GM19463 (cell line): ENCODE data around the gene FOXN3.

ENCODE experiments used
- ATAC-seq: cut with Tn5 transposase; IDR thresholded peaks from one replicate; pipeline ENCODE4 v1.9.1; 2021; ENCODE audit warnings: mild to moderate bottlenecking, moderate library complexity; ENCODE audit not compliant: unreplicated experiment

FOXN3 gene

DNA sequence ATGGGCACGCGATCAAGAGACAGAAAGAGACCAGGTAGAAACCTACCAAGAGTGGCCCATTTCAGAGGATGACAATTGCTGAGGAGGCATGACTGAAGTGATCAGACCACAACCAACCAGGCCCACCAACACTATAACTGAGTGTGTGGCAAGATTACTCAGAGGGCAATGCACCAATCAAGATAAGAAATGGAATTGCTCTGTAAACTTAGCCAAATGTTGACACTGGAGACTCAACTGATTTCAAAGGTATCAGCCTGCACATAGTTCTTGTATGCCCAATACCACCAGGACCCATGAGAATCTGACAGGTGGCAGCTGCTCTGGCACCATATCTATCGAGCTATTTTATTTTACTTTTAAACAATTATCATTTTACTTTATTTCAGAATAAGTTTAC lies 128.9 kb downstream of the FOXN3 start:
- ATAC-seq: no peak

DNA sequence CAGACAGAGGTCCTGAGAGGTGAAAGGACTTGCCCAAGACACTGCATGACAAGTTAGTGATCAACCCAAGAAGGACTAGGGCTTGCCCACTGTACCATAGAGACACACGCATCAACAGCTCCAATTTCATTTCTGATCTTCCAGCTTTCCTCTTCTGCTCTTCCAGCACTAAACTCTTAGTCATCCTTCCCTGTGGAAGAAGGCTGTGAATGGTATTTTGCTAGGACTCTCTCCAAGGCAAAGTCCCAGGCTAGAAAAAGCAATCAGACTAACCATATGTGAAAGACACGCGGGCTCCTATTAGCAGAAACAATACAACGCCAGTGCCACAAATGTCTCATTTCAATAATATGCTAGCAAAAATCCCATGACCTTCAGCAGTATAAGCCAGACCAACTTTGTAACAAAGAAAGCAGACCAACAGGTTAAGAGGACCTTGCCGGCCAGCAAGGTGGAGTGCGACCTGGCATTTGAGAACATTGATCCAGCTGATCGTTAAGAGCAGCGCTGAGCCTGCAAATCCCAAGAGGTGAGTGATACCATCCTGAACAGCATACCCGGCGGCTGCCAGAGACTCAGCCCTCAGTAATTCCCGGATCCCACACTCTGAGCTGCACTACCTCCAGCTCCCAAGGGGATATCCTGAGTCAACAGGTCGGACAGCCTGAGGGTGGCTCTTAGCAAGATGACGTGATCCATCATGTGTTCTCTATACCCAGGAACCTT lies 132.5 kb downstream of the FOXN3 start:
- ATAC-seq: no peak

DNA sequence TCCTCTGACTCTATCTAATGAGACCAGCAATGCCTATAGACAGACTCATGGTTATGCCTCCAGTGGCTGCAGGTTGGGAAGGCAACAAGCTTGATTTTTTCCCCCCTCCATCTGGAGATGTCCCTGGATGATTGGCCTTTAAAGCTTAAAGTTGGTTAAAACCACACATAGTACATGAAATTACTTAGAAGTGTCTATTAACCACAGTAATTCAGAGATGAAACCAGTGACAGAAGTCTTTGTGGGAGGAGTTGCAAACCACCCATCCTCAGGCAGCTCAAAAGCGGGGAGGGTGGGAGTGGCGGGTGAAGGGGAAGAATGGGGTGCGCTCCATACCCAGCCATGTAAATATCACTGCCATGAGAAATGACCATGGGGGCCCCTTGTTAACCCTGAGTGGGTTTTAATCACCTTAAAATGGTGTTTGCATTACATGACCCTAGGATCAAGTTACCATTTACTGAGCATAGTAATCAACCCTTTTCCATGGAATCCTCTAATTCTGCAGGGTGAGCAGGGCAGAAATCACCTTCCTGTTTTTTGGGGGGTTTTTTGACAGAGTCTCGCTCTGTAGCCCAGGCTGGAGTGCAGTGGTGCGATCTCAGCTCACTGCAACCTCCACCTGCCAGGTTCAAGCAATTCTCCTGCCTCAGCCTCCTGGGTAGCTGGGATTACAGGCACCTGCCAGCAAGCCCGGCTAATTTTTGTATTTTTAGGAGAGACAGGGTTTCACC lies 133.5 kb downstream of the FOXN3 start:
- ATAC-seq: peak; percentile 86

- no peak for ATAC-seq
These were observed 134.8 kb downstream of the FOXN3 start for GRCh38 chr14:89282191-89282590.

GRCh38 chr14:89280600-89280999 lies 136.4 kb downstream of the FOXN3 start:
- no peak for ATAC-seq

DNA sequence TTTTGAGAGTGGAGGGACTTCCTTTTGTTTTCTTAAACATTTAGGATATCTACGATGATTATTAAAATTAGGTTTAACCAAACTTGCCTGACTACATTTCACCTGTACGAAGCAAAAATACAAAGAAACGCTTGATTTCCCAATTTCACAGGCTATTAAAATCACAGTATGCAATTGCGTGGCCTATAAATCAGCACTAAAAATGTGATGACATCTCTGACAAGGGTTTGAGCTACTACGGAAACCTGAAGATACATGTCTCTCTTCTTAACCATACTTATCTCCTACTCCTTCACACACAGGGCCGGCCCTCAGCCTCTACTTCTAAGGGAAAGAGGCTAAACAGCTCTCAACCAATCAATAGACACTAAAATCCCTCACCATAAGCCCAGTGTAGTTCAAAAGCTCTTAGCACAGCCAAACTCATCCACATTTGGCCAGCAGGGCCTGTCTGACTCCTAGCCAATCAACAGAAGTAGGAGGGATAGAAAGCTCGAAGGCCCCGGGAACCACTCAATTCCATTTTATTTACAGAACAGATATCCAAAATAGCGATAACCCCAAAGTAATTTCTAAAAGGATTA lies 137.3 kb downstream of the FOXN3 start:
- no peak for ATAC-seq

DNA sequence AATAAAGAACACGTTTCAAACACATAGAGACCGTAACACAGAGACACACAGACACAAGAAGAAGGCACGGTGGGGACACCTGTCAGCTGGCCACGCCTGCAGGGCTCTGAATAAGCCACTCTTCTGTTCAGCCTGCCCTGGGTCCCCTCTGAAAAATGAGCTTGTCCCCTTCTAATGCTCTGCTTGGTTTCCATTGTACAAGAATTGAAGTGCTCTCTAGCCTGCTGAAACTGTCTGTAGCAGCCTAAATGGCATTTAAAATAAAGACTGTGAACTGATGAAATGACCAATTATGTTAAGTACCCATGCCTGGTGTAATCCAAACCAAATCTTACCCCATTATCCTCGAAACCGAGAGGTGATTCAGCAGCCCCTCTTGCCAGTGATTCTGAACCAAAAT lies 139.8 kb downstream of the FOXN3 start:
- ATAC-seq: no peak

DNA sequence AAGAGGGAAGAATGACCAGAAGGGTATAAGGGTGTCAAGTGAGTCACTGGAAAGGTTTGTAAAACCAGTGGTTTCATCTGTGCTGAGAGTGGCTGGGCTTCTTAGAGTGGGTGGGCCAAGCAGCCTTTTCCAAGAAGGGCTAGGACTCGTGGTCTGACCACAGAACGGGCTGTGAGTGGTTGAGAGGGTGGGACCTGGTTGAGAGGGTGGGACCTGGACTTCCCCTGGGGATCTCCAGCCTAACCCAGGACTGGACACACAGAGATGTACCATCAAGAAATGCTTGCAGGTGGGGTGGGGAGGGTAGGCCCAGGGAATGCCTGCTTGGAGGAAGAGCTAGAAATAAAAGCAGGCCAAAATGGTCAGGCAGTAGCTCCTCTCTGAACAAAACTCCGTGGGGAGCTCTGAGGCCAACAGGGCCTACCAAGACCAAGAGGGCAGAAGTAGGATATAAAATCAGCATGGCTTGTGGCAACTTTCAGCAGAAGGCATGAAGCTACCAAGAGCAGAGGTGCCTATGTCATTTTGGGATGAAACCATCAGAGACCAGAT lies 140.5 kb downstream of the FOXN3 start:
- peak; percentile 99 for ATAC-seq

DNA sequence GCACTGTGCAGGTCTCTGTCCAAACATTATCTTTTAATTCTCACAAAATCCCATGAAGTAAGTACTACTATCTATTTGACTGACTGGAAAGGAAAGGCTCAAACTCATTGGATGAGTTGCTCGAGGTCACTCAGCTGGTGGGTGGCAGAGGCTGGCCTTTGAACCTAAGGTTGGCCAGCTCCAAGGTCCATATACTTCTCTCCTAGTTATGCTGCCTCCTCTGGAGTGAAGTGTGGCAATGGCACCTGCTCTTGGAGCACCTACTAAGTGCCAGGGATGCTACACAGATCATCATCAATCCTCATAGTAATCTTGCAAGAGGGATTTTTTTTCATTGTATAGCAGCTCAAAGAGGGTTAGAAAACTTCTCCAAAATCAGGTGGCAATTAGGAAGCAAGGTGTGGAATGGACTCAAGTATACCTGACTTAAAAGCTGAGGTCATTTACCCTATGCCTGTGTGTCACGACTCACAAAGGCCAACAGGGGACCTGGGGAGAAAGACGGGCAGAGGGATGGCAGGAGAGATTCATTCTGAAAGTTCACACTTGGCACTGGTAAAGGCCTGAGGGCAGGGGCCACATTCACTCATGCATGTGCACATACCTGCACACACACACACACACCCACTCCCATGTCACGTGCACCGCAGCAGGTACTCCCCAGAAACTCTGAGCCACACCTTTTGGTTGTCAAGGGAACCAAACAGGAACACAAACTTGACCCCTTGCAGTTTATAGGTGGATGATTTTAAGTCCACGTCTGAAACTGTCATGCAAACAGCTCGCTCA lies 146.4 kb downstream of the FOXN3 start:
- peak; percentile 74 for ATAC-seq

DNA sequence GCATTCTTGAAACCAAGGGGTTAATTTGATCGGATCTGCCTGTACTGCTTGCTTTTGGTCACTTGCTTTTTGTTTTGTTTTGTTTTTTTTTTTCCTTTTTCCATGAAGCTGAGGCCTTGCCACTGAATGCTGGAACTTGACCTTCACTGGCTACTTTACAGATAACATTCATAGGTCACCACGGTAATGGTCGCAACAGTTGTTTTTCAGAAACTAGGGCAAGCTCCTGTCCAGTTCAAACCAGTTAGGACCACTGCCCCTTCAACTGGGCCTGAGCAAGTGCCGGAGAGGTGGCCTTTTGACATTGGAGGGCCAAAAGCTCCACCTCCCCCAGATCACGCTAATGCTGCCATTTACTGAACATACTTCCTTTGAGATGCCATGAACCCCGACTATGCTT lies 147.6 kb downstream of the FOXN3 start:
- no peak for ATAC-seq

GRCh38 chr14:89268514-89268913 lies 148.5 kb downstream of the FOXN3 start:
- ATAC-seq: no peak

GRCh38 chr14:89267656-89268055 lies 149.4 kb downstream of the FOXN3 start:
- no peak for ATAC-seq

- no peak for ATAC-seq
These were observed 149.9 kb downstream of the FOXN3 start for GRCh38 chr14:89267163-89267562.

GRCh38 chr14:89266754-89267153 lies 150.3 kb downstream of the FOXN3 start:
- ATAC-seq: no peak

GRCh38 chr14:89265234-89265633 lies 151.8 kb downstream of the FOXN3 start:
- no peak for ATAC-seq

- no peak for ATAC-seq
These were observed 152.7 kb downstream of the FOXN3 start for GRCh38 chr14:89264196-89264800.

- no peak for ATAC-seq
These were observed 155.0 kb downstream of the FOXN3 start for GRCh38 chr14:89262041-89262440.

DNA sequence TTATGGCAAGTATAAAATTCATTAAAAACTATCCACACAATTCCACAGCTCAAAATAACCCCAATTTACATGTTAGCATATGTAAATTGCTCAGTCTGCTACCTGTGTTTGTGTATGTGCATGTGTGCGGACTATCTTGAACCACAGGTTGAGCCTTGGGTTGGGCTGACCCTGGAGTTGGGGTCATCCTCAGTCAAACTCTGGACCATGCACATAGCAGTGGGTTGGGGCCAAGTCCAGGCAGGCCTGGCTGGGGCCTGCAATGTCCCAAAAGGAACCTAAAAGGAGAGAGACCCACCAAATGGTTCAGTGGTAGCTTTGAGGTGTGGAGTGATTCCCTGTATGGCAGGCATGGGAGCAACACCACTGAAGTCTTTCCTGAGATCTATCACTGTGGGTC lies 156.1 kb downstream of the FOXN3 start:
- no peak for ATAC-seq

- ATAC-seq: no peak
These were observed 157.0 kb downstream of the FOXN3 start for GRCh38 chr14:89259951-89260609.

DNA sequence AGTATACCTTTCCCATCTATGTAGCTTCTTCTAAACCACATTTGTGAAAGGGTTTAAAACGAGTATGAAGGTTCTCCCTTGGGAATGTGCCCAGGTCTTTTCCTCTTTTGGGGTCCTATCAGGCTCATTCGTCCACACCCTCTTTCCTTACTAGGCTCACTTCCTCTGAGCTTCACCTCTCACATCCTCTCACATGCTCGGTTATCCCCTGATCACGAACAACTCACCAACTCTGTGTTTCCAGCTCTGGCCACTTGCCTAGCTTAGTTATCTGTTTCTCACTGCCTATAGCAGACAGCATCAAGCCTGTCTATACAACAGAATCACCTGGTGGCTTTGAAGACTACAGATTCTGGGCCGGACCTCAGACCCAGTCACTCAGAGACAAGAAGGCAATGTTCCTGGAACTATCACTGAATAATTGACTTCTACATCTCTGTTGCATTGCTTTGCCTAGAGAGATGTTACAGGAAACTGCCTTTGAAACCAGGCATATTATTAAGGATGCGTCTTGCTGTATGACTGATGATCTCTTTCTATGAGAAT lies 158.2 kb downstream of the FOXN3 start:
- no peak for ATAC-seq
